HG03095 (cell line): ENCODE data around the gene NEURL1B.

ENCODE experiments used
- ATAC-seq: cut with Tn5 transposase; IDR thresholded peaks from one replicate; pipeline ENCODE4 v1.9.1; 2021; ENCODE audit warnings: moderate library complexity; ENCODE audit not compliant: unreplicated experiment

NEURL1B gene

GRCh38 chr5:172633403-172633970 is 7.6 kb upstream of the NEURL1B start:
- ATAC-seq, result no peak

GRCh38 chr5:172634106-172634899 is 6.8 kb upstream of the NEURL1B start:
- ATAC-seq, result no peak

- no peak for ATAC-seq
Observed at GRCh38 chr5:172635038-172635437, 6.0 kb upstream of the NEURL1B start.

GRCh38 chr5:172636279-172637050 is 4.6 kb upstream of the NEURL1B start:
- ATAC-seq, result no peak

GRCh38 chr5:172637110-172637580 is 3.9 kb upstream of the NEURL1B start:
- ATAC-seq, result no peak

DNA sequence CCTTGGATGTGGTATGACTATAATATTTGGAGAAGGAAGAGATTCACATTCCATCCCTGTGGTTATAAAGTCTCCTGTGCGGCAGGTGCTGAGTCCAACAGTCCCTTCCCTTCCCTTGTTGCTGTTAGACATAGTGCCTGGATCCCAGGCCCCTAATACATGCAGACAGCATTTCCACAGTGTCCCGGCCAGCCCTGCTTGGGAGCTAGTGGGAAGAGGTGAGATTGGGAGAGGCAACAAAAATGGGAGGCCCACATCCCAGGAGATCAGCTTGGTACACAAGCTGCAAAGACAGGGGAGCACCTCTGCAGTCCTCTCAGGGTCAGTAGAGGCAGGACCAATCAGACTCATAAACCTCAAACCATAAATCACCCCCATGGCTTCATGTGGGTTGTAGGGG is 3.3 kb upstream of the NEURL1B start:
- no peak for ATAC-seq

DNA sequence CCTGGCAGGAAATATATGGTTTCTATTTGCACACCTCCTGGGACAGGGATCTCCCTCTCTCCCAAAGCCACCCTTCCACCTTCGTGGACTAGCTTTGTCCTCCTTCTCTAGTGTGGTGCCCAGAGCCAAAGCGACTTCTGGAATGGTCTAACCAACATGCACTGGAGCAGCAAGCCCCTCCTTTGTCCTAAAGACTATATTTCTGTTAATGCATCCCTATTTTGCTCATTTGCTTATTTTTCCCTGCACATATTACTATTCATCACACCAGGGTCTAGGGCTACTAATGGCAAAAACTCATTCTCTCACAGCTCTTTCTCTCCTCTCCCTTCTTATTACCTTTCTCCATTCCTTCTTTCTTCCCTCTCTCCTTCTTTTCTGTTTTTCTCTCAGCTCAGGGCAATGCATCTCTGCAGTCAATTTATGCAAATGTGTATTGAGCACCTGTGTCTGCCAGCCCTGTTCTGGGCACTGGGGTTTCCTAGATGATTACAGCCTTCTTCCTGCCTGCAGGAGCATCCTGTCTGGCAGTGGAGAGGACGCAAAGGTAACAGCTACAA is 2.8 kb upstream of the NEURL1B start:
- no peak for ATAC-seq

GRCh38 chr5:172640139-172640538 is 924 bp upstream of the NEURL1B start:
- ATAC-seq, result no peak

DNA sequence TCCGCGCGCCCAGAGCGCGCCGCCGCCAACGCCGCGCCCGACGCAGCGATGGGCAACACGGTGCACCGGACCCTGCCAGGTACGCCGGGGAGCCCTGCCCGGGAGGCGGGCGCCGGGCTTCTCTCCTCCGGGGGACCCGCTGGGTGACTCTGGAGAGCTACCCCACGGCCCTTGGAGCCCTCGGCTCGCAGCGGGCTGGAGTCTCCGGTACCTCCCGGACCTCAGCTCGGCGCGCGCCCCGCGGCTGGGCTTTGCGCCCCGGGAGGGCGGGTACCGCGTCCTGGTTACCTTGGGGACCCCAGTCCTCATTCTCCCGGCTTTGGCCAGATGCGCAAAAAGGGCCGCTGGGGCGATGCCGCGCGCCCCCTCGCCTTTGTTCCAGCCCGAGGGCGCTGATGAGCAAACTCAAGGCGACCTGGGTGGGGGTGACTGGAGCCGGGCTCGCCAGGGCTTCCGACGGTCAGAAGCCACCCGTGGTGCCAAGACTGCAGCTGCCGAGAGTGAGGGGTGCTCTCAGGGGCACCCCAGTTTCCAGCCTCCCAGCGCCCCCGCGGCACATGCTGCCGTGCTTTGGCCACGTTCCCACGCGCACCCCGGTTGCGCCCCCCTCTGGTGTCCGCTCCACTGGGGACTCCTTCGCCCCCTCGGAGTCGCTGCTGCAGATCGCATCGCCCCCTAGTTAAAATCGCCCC is 442 bp downstream of the NEURL1B start:
- no peak for ATAC-seq

GRCh38 chr5:172642051-172642409 is 967 bp downstream of the NEURL1B start:
- no peak for ATAC-seq

DNA sequence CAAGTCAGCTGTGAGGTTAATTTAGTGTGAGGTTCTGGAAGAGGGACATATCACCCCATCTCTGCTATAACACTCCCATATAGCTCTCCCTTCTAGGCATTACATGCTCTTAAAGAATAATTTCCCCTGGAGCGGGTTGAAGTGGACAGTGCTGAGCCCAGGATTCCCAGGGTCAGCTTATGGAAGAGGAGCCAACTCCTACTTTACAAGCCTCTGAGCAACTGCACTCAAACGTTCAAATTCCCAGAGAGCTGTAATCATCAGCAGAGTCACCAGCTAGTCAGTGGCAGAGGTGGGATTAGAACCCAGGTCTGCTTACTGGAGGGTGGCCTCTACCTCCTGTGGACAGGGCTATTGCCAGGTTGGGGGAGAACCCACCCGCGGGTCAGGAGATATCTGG is 1.4 kb downstream of the NEURL1B start:
- ATAC-seq, result no peak

DNA sequence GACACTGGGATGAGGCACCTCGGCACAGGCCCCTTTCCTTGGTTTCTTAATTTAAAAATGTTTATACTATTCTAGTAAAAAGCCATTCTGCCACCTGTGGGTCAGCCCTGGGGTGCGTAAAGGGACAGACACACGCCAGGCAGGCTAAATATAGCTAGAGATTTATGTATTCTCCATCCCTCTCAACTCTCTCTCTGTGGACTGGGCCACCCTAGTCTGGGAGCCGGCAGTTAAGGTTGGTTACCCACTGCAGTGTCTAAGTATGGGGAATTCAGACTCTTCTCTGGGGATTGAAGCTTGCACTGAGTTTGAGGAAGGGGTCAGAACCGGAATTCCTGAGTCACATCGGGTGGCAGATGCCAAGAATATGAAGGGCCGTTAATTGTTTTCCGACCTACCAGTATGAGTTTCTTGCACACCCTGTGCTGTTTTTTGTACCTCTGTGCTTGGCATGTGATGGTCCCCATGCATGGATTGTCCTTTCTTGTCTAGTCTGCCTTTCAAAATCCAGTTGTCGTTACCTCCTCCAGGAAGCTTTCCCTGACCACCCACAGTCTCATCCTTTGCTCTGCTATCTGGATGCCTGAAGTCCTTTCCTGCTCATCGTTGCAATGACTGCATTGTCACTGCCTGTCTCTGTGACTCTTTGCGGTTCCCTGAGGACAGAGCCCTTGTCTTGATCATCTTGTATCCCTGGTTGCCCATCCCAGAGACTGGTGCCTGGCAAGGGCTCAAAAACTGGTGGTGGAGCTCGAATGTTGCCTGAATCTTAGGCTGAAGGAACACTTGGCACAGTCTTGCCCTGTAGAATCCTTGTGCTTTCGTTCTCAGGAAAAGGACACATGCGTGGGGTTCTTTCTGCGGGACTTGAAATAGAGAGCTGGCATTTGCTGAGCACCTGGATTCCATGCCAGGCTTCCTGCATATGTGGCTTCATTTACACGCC is 2.1 kb downstream of the NEURL1B start:
- no peak for ATAC-seq

DNA sequence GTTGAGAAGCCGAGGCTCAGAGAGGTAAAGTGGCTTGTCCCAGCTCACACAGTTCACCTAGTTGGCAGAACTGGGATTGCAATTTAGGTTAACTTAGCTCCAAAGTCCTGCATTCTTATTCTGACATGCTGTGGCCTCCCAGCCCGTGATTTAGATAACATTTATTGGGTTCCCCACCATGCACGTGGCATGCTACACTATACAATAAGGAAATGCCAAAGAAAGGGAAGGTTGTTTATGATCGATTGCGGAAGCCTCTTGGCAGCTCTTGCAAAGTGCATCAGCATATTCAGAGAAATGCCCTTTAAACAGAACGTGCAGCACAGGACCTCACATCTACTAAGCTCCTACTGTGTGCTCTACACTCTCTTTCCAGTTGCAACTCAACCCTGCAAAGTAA is 3.2 kb downstream of the NEURL1B start:
- no peak for ATAC-seq

- no peak for ATAC-seq
Observed at GRCh38 chr5:172644711-172645110, 3.6 kb downstream of the NEURL1B start.

DNA sequence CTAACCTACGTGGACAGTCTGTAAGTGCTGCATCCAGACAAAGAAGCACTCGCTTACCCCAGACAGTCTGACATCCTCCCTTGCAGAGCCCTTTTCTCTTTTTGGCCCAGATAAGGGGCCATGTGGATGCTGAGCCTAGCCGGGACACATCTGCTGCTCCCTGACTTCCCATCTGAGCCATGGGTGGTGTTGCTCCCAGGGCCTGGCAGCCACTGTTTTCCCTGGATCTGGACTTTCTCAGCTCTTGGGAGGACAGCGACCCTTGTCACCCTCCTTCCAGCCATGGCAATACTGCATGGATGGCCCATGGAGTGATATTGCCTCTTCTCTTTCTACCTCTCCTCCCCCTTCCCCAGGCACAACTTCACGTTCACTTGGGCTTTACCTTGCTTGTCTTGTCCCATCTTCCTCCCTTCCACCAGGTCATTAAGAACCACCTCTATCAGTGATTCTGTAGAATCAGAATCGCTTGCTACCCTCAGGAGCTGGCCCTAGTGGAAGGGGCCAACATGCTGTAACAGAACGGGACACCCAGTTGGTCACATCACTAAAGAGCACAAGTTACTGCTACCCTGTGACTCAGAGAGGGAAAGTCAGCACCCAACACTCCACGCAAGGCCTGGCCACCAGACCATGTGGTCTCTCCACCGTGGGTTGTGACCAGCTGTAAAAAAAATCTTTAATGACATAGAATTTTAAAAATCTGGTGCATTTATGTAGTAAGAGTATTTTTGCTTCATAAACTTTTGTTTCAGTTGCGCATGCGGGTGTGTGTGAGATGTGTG is 4.4 kb downstream of the NEURL1B start:
- ATAC-seq, result no peak

- no peak for ATAC-seq
Observed at GRCh38 chr5:172646716-172647285, 5.7 kb downstream of the NEURL1B start.

DNA sequence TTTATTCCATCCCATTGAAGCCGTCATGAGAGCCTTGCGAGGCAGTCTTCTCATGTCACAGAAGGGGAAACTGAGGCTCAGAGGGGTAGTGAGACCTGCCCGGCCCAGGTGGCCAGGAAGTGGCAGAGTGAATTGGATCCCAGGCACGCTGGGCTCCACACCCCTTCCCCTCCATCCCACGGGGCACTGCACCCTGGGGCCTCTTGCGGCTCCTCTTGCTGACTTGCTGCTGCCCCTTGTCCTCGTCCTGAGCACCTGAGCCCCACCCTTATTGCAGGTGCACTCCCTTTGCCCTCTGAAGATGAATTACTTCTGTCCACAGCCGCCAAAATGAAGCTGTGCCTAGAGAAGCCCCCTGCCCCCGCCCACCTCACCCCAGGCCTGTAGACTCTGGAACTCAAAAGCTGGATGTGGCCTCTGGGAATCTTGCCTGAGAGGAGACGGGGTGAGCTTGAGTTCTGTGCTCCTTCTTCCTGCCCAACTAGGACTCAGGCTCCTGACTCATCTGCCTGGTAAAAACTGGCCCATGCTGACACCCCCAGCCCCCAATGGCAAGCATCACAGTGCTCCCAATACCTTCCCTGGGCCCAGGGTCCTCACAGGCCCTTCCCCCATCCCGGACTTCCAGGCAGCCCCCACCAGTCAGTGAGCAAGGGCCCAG is 6.4 kb downstream of the NEURL1B start:
- ATAC-seq, result no peak

GRCh38 chr5:172648013-172648381 is 6.9 kb downstream of the NEURL1B start:
- no peak for ATAC-seq
